ENCODE results near the gene POU2AF1. TPM values are rescaled to one million over a fixed set of nuclear protein-coding genes. Genes with fewer than 3 reads are reported as not detected.

The POU2AF1 gene
- total RNA-seq, 1 donor from 2014 or later: not detected

DNA sequence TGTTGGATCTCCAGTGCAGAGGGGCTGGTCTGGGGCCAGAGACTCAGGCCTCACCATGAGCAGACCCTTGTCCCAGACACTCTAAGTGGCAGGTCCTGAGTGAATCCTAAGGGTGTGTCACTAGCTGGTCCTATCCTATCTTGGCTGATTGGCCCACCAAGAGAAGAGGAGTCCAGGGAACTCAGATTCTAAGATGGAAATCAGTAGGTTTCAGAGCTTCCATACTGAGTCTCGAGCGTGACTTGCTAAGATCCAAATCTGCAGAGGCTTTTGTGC lies 10.9 kb downstream of the POU2AF1 start:
- no peak for DNase-seq (ENCODE audit: low spot score in 2 of 2, unreplicated experiment in 2 of 2)
- TF ChIP-seq, protein P1, sequence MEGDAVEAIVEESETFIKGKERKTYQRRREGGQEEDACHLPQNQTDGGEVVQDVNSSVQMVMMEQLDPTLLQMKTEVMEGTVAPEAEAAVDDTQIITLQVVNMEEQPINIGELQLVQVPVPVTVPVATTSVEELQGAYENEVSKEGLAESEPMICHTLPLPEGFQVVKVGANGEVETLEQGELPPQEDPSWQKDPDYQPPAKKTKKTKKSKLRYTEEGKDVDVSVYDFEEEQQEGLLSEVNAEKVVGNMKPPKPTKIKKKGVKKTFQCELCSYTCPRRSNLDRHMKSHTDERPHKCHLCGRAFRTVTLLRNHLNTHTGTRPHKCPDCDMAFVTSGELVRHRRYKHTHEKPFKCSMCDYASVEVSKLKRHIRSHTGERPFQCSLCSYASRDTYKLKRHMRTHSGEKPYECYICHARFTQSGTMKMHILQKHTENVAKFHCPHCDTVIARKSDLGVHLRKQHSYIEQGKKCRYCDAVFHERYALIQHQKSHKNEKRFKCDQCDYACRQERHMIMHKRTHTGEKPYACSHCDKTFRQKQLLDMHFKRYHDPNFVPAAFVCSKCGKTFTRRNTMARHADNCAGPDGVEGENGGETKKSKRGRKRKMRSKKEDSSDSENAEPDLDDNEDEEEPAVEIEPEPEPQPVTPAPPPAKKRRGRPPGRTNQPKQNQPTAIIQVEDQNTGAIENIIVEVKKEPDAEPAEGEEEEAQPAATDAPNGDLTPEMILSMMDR (IDR thresholded peaks at IDR 0.05; ENCODE audit: unreplicated experiment): no peak
- H3K27me3 Mint-ChIP-seq (ENCODE audit: low read depth): peaks cover 30% of the 10 kb centered on the region
- no peak overlapping the region for H3K4me3 Mint-ChIP-seq
- H3K4me1 Mint-ChIP-seq: no peaks in the 10 kb centered on the region
- no peak overlapping the region for H3K27ac Mint-ChIP-seq
- H3K9me3 Mint-ChIP-seq: peaks cover 7% of the 10 kb centered on the region
- no peaks in the 10 kb centered on the region for H3K36me3 Mint-ChIP-seq

- DNase-seq (ENCODE audit: low spot score in 2 of 2, unreplicated experiment in 2 of 2): no peak
- no peaks in the 10 kb centered on the region for H3K4me1 Mint-ChIP-seq
- TF ChIP-seq, protein P1 (IDR thresholded peaks at IDR 0.05; ENCODE audit: unreplicated experiment): no peak
Observed at GRCh38 chr11:111367411-111368284, 11.4 kb downstream of the POU2AF1 start.

DNA sequence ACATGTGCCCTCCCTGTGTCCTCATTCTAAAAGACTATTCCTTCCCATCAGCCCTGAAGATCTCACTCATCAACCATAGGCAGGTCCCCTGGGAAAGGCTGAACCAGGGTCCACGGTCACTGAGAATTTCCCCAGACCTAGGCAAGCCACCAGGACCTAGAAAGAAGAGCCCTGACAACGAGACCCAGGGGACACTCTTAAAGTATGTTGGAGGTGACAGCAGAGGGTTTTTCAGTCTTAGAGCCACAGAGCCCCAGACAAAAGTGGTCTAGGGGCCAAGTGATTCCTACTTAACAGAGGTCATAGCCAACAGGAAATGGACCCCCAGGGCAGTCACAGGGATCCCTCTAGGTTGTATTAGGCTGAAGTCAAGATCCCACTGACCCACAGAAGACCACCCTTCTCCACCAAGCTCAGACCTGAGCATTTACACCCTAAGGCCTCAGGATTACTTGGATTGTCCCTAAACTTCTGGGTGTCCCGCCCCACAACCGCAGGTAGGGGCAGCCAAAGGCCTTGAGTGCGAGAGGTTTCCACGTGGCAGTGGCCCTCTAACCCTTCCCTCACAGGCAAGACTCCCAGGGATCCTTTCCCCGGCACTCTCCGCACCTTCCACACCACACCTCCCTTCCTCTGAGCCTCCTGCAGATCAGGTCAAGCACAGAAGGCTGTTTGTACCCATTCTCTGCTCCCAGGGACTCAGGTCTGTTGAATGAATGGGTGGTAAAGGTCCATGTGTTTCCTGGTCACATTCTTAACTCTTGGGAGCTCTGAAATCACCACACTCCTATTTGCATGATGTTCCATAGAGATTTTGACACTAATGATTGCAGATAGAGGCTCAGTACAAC lies 12.3 kb downstream of the POU2AF1 start:
- TF ChIP-seq, protein P1 (IDR thresholded peaks at IDR 0.05; ENCODE audit: unreplicated experiment): no peak
- DNase-seq (ENCODE audit: low spot score in 2 of 2, unreplicated experiment in 2 of 2): no peak
- no peaks in the 10 kb centered on the region for H3K36me3 Mint-ChIP-seq
- no peak overlapping the region for H3K4me3 Mint-ChIP-seq
- H3K27me3 Mint-ChIP-seq (ENCODE audit: low read depth): peaks cover 22% of the 10 kb centered on the region
- H3K9me3 Mint-ChIP-seq: peaks cover 7% of the 10 kb centered on the region
- no peak overlapping the region for H3K27ac Mint-ChIP-seq
- H3K4me1 Mint-ChIP-seq: no peaks in the 10 kb centered on the region

More at GRCh38 chr11:111367411-111368284, 11.4 kb downstream of the POU2AF1 start:
- Mint-ChIP-seq H3K4me3 (no peak overlapping the region), H3K27me3 (ENCODE audit: low read depth) (peaks cover 27% of the 10 kb centered on the region), H3K27ac (no peak overlapping the region), H3K36me3 (no peaks in the 10 kb centered on the region), H3K9me3 (peaks cover 7% of the 10 kb centered on the region)

- DNase-seq (ENCODE audit: low spot score in 2 of 2, unreplicated experiment in 2 of 2): no peak
- no peaks in the 10 kb centered on the region for H3K4me1 Mint-ChIP-seq
- no peak overlapping the region for H3K27ac Mint-ChIP-seq
- H3K9me3 Mint-ChIP-seq: peaks cover 7% of the 10 kb centered on the region
- H3K36me3 Mint-ChIP-seq: no peaks in the 10 kb centered on the region
- no peak overlapping the region for H3K4me3 Mint-ChIP-seq
- H3K27me3 Mint-ChIP-seq (ENCODE audit: low read depth): peaks cover 15% of the 10 kb centered on the region
- TF ChIP-seq, protein P1 (IDR thresholded peaks at IDR 0.05; ENCODE audit: unreplicated experiment): no peak
Observed at GRCh38 chr11:111365722-111366559, 13.1 kb downstream of the POU2AF1 start.

DNA sequence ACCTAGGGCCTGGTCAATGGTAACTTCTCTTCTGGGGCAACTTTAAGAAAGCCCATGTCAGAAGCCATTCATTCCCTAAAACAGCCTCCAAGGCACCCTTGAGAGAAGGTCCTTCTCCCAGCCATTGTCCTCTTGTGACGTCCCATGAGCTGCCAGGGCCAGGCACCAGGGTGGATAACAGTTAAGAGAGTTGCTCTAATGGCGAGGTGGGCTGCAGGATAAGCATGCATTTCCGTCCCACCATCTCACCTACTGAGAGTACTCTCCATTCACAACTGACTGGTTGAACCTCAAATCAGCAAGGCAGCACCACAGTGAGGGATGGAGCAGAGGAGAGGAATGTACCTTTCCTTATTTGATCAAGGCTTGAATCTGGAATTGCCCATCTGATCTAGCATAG lies 14.6 kb downstream of the POU2AF1 start:
- Mint-ChIP-seq H3K27me3 (ENCODE audit: low read depth) (peaks cover 4% of the 10 kb centered on the region), H3K36me3 (no peaks in the 10 kb centered on the region), H3K4me1 (no peaks in the 10 kb centered on the region), H3K9me3 (peaks cover 7% of the 10 kb centered on the region), H3K4me3 (no peak overlapping the region), H3K27ac (no peak overlapping the region)
- no peak for DNase-seq (ENCODE audit: low spot score in 2 of 2, unreplicated experiment in 2 of 2)
- TF ChIP-seq, protein P1 (IDR thresholded peaks at IDR 0.05; ENCODE audit: unreplicated experiment): no peak
